ENCODE data around the gene RPL7L1. TPM values are rescaled to one million over a fixed set of nuclear protein-coding genes. Genes with fewer than 3 reads are reported as not detected.

RPL7L1 gene
- total RNA-seq (2022; extraction: Qiagen RNA extraction): 61.4 to 82.5 TPM (median 64.6 TPM) in 5 replicates

DNA sequence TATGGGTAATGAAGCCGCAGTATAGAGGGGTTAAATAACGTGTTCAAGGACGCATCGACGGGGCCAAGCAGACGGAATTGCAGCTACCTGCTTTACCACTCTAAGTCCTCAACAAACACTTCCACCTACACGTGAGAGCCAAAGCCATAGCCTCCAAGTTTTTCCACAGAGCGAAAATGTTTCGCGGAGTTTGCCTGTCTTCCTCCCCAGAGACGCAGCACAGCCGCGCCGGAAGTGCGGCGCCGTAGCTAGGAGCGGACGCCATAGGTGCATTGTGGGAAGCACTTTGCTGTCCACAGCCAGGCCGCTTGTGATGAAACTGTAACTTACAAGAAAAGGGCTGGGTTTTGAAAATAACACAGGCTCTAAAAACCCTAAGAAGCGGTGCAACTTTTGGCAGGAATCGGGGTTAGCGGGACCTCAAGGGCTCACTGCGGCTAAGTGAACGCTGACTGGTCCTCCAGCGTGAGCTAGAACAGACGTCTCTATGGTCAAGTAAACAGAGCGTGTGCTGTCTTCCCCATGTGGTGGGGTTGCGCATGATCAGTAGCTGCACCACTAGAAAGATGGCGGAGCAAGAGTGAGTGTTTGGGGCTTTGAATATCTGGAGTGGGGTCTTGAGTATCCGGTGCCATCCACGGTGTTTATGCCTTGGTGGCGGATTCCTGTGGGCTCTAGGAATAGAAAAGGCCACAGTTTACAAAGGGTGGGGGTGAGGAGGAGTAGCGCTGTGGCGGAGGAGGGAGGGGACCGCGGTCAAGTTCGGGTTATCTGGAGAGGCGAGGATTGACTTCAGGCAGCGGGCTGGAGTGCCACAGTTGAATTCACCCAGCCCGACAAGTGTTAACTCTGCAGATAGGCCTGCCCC, at the start of gene RPL7L1:
Gene RPL7L1, plus strand, starts transcription at position 245 of the 868 bp plus-strand sequence. Its CDS starts 295 bp downstream, at position 540.

DNA sequence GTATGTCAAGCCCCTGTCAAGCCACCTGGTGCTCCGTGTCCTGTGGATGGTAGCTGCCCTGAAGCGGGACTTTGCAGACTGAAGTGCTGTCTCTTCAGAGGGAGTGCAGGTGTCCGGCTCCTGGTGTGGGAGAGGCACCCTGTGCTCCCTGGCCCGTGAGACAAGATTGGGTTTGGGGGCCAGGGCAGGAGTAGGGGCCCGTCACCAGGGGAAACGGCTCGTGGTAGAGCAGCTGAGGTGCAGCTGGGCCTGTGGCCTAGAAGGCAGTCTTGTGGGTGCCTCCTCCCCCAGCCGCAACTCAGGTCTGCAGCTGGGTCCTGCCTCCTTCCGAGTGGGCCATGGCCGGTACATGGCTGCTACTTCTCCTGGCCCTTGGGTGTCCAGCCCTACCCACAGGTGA, 36.3 kb downstream of the RPL7L1 start, which contains the start of gene PTCRA:
Gene PTCRA, plus strand, starts transcription at position 322 of the 400 bp plus-strand sequence. Its CDS starts 17 bp downstream, at position 339.

DNA sequence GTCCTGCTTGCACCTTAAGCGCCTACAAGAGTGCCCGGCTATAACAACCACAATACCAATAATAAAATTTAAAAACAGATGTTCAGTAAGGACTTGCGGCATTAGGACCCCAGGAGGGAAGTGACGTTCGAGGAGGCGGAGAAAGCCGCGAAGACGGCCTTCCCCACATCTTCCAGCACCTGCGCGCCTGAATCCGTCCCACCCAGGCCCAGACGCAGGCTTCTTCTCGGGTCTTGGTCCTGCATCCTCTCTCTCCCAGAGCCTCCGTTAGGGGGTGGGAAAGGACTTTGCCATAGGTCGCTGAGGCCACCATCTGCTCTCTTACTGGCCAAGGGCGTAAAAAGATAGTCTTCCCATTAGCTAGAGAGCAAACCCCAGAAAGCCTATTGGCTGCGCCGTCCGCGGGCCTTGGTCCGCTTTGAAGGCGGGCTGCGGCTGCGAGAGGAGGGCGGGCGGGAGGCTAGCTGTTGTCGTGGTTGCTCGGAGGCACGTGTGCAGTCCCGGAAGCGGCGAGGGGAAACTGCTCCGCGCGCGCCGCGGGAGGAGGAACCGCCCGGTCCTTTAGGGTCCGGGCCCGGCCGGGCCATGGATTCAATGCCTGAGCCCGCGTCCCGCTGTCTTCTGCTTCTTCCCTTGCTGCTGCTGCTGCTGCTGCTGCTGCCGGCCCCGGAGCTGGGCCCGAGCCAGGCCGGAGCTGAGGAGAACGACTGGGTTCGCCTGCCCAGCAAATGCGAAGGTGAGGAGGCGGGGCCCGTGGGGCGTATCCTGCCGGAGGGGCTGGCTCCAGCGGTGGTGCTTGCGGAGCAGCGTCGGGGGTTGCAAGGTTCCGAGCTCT, 49.8 kb downstream of the RPL7L1 start, which contains the start of gene CNPY3:
Gene CNPY3, plus strand, starts transcription at position 495 of the 835 bp plus-strand sequence. Its CDS starts 91 bp downstream, at position 586.

Other genes with a start within 250 kb of the RPL7L1 start
- gene PRPH2, start 157.0 kb upstream of the RPL7L1 start, total RNA-seq (2022; extraction: Qiagen RNA extraction): not detected in 5 replicates
- gene TBCC, start 133.5 kb upstream of the RPL7L1 start, total RNA-seq (2022; extraction: Qiagen RNA extraction): 14.9 to 17.9 TPM (median 16.3 TPM) in 5 replicates
- 2.4 to 3.1 TPM (median 2.8 TPM) in 5 replicates for gene BICRAL, start 97.6 kb upstream of the RPL7L1 start, total RNA-seq (2022; extraction: Qiagen RNA extraction)
- not detected in 5 replicates for gene PTCRA, start 36.4 kb downstream of the RPL7L1 start, total RNA-seq (2022; extraction: Qiagen RNA extraction)
- gene CNPY3, start 49.9 kb downstream of the RPL7L1 start, total RNA-seq (2022; extraction: Qiagen RNA extraction): 35.8 to 45.4 TPM (median 42.7 TPM) in 5 replicates
- 0.22 to 0.30 TPM in 2 of 5 replicates, not detected in the others for gene GNMT, start 81.1 kb downstream of the RPL7L1 start, total RNA-seq (2022; extraction: Qiagen RNA extraction)
- gene PEX6, start 99.6 kb downstream of the RPL7L1 start, total RNA-seq (2022; extraction: Qiagen RNA extraction): 5.1 to 9.3 TPM (median 8.6 TPM) in 5 replicates
- 23.1 to 26.5 TPM (median 25.1 TPM) in 5 replicates for gene PPP2R5D, start 105.0 kb downstream of the RPL7L1 start, total RNA-seq (2022; extraction: Qiagen RNA extraction)
- gene MEA1, start 134.3 kb downstream of the RPL7L1 start, total RNA-seq (2022; extraction: Qiagen RNA extraction): 88.1 to 96.0 TPM (median 92.0 TPM) in 5 replicates
- gene KLHDC3, start 134.6 kb downstream of the RPL7L1 start, total RNA-seq (2022; extraction: Qiagen RNA extraction): 24.6 to 28.7 TPM (median 26.6 TPM) in 5 replicates
- 67.5 to 78.6 TPM (median 72.7 TPM) in 5 replicates for gene RRP36, start 142.0 kb downstream of the RPL7L1 start, total RNA-seq (2022; extraction: Qiagen RNA extraction)
- gene CUL7, start 174.2 kb downstream of the RPL7L1 start, total RNA-seq (2022; extraction: Qiagen RNA extraction): 6.2 to 9.1 TPM (median 7.2 TPM) in 5 replicates
- gene MRPL2, start 179.8 kb downstream of the RPL7L1 start, total RNA-seq (2022; extraction: Qiagen RNA extraction): 55.1 to 64.6 TPM (median 59.6 TPM) in 5 replicates
- 5.0 to 7.7 TPM (median 7.0 TPM) in 5 replicates for gene KLC4, start 180.0 kb downstream of the RPL7L1 start, total RNA-seq (2022; extraction: Qiagen RNA extraction)
- 3.9 to 5.8 TPM (median 4.8 TPM) in 5 replicates for gene PTK7, start 196.7 kb downstream of the RPL7L1 start, total RNA-seq (2022; extraction: Qiagen RNA extraction)

All from A549 treated with Mapracorat at 1 μM for 4 hours (cell line).